Fibroblast of pulmonary artery (primary cell): ENCODE results near the gene RPL31.

ENCODE experiments used
- DNase-seq: peaks from one replicate; pipeline ENCODE4 v3.0.0-alpha.2; 2010; ENCODE audit warnings: low read depth
- H3K4me3 ChIP-seq: replicated peaks from 2 replicates; pipeline ENCODE4 v1.5.1; 2011; ENCODE audit warnings: low read depth, mild to moderate bottlenecking, control low read depth, low read length, moderate library complexity
- CTCF ChIP-seq: IDR thresholded peaks from 2 replicates; pipeline ENCODE4 v1.5.1; 2011; ENCODE audit warnings: mild to moderate bottlenecking, control low read depth, low read length, inconsistent platforms; ENCODE audit errors: missing control alignments

The RPL31 gene

GRCh38 chr2:100957996-100958653, 44.0 kb upstream of the RPL31 start:
- TF ChIP-seq CTCF = no peak
- peak; percentile 79 for DNase-seq
- no peak overlapping the region for H3K4me3 ChIP-seq

DNA sequence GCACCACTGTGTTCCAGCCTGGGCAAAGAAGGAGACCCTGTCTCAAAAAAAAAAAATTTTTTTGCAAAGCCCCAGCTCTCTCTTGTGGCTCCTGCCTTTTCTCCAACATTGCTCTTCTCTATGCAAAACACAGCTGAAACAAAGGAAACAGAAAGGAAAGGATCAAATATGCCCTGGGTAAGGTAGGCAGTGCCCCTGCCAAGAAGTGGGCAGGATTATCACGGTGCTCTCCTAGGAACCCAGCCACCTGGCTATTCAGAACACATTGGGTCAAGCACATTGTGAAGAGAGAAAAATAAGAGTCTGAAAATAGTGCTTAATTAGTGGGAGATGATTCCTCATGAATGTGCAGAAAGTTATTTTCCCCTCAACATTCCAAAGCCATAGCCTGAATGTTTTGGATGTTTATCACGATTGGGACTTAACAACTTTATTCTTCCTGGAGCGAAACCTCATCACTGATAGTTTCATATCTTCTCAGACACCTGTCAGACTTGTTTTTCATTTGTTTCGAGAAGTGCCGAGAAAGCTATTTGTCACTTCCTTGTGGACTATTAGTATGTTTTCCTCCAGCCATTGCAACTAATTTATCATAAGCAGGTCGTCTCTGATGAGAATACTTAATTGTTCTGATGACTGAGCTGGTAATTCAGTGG, 42.7 kb upstream of the RPL31 start:
- TF ChIP-seq CTCF = no peak
- no peak overlapping the region for H3K4me3 ChIP-seq
- DNase-seq = peak; percentile 13

DNA sequence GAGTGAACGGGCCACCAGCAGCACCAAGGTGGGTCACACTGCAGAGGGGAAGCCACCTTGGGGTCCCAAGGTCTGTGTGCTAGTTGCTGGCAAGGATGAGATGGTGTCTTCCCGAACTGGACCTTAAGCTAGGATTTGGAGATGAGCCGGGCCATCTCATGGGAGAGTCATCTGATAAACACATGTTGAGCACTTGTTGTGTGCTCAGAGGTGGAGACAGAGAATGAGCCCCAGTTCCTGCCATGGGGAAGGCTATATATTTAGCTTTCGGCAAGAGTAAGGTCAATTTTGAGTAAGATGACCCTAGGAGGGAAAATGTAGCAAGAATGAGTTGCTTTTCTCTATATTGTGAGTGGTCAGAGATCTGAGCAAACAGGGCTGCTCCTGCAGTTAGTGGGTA, 41.4 kb upstream of the RPL31 start:
- no peak for DNase-seq
- no peak for TF ChIP-seq CTCF
- H3K4me3 ChIP-seq = no peak overlapping the region

DNA sequence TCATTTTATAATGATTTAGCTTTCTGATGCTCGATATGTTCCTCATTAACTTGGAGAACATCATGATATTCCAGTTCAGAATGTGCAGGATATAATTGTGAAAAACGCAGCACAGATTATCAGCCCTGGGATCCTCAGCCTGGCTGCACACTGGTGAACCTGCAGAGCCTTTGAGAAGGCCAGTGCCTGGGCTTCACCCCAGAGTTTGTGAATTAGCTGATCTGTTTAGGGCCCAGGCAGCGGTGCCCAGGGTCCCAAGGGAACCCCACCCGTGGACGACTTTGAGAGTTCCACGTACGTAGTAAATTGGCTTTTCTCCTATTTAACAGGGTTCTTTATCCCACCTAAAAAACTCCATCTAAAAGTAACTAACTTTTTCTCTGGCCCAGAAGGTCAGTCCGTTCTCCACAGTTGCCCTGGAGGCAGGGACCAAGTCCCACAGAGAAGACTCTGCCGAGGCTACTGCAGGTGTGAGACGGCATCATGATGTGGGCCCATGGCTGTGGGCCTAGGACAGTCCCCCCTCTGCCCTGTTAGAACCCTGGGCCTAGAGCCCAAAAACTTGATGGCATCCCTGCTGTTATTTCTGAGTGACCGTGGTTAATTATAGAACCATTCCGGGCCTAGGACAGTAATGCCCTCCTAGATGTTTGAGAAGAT, 39.6 kb upstream of the RPL31 start:
- no peak for DNase-seq
- no peak overlapping the region for H3K4me3 ChIP-seq
- no peak for TF ChIP-seq CTCF

DNA sequence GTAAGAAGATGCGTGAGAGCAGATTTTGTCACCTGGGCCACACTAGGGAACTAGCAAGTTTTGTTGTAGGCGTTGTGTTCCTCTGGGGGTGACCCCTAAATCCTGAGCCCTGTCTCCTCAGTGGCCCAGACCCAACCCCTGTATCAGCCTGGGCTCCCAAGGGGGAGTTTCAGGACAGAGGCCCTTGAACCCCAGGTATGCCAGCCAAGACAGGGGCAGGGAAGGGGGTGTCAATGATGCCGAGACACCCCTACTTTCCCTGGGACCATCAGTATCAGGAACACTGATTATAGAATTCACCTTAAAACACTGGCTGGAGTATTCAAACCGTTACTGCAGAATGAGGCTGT, 39.1 kb upstream of the RPL31 start:
- no peak for DNase-seq
- TF ChIP-seq CTCF = no peak

GRCh38 chr2:100964222-100964621, 37.9 kb upstream of the RPL31 start:
- no peak for DNase-seq
- no peak overlapping the region for H3K4me3 ChIP-seq
- TF ChIP-seq CTCF = no peak

More for the DNA sequence above, 39.1 kb upstream of the RPL31 start:
- H3K4me3 ChIP-seq = no peak overlapping the region
